Measurements from ENCODE around the gene GPR55.
A peak's percentile ranks its signal among the peaks of the same experiment; 100 is the strongest.

Gene GPR55

GRCh38 chr2:230865307-230865765 is 59.7 kb downstream of the GPR55 start:
- DNase-seq, result no peak

DNA sequence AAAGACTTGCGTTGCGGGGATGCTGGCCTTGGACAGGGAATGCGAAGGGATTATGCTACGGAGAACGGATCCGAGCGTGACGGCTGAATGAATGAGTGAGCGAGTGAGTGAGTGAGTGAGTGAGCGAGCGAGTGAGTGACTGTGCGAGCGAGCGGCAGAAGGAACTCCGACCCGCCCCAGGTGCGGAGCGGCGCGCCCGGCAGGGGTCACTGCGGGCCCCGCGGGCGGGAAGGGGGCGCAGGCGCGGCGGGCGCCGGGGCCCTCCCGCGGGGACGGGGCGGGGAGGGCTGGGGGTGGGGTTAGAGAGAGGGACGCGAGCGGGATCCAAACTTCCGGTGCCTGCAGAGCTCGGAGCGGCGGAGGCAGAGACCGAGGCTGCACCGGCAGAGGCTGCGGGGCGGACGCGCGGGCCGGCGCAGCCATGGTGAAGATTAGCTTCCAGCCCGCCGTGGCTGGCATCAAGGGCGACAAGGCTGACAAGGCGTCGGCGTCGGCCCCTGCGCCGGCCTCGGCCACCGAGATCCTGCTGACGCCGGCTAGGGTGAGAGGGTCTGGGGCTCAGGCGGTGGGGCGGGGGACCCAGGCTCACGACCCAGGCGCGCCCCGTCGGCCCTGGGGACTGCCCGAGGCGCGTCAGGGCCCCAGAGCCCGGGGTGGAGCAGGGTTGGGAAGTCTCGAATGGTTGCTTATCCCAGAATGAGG is 60.3 kb downstream of the GPR55 start, which contains the start of gene ITM2C:
Gene ITM2C, plus strand, starts transcription at position 338 of the 702 bp plus-strand sequence. Its CDS starts 84 bp downstream, at position 422.
- DNase-seq, result peak; percentile 81

- no peak for DNase-seq
Observed at GRCh38 chr2:230864122-230864604, 60.9 kb downstream of the GPR55 start.

DNA sequence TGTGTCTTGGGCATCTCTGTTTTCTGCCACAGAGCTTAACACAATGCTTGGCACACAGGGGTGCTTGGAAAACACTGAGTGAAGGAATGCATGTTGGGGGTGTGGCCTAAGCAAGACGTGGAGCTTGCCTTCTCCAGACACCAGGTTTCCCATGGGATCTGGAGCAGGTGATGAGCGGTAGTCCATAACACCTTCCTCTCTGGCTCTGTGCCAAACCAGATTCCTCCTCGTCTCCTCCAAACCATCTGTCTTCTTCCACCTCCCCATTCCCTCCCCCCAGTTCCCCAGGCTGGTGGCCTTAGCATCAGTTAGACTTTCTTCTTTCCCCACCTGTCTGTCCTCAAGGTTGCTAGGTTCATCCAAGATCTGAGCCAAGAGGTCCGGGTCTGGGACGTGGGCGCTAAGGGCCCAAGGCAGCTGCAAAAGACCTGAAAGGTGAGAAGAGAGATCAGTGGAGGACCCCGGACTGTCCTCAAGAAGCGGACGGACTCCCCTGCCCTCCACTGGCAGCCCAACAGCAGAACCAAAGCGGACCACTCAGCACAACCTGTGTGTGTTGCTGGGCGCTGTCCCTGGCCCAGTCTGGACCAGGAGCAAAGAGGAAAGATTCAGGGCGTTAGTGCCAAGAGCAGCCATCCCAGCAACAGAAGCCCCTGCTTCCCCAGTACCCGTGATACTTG is 61.5 kb downstream of the GPR55 start:
- no peak for DNase-seq

GRCh38 chr2:230863031-230863430 is 62.0 kb downstream of the GPR55 start:
- DNase-seq, result no peak

GRCh38 chr2:230862292-230862691 is 62.8 kb downstream of the GPR55 start:
- no peak for DNase-seq

- DNase-seq, result no peak
Observed at GRCh38 chr2:230861552-230862255, 63.3 kb downstream of the GPR55 start.
